ENCODE measurements around the gene SMIM31. TPM values are rescaled to one million over a fixed set of nuclear protein-coding genes. Genes with fewer than 3 reads are reported as not detected.

The SMIM31 gene
- total RNA-seq, 1 experiment from 2014 or later: not detected

- Histone ChIP-seq H2BK5ac (ENCODE audit: insufficient read length, low read length) (no peak overlapping the region), H2AFZ (ENCODE audit: low read length) (no peak overlapping the region), H4K20me1 (ENCODE audit: control insufficient read depth, insufficient read depth, insufficient read length) (no peaks in the 10 kb centered on the region), H3K18ac (ENCODE audit: insufficient read length, low read depth, low read length) (no peak overlapping the region), H3K9me3 (ENCODE audit: control insufficient read depth, low read depth, low read length) (no peaks in the 10 kb centered on the region), H2AK5ac (ENCODE audit: insufficient read length, low read length) (no peak overlapping the region), H3K23me2 (ENCODE audit: insufficient read length, low read depth, low read length, poor library complexity, severe bottlenecking) (no peaks in the 10 kb centered on the region), H4K5ac (ENCODE audit: insufficient read length, low read depth, low read length) (no peak overlapping the region), H3K4ac (ENCODE audit: low read depth, low read length) (no peak overlapping the region), H2BK20ac (ENCODE audit: low read depth, low read length, poor library complexity, severe bottlenecking) (no peak overlapping the region), H4K91ac (ENCODE audit: insufficient read length, low read depth, low read length) (no peak overlapping the region), H3K23ac (ENCODE audit: insufficient read length, low read depth, low read length) (no peak overlapping the region), H2BK15ac (ENCODE audit: low read depth, low read length) (no peak overlapping the region), H2BK120ac (ENCODE audit: low read depth, low read length, poor library complexity, severe bottlenecking) (no peak overlapping the region), H3T11ph (ENCODE audit: low read length) (no peak overlapping the region), H3K27me3 (ENCODE audit: insufficient read depth, low read length) (no peaks in the 10 kb centered on the region), H3K9ac (ENCODE audit: extremely low read depth, insufficient read length, low read length) (no peak overlapping the region), H3K4me1 (ENCODE audit: insufficient read depth, low read length) (peaks cover 4% of the 10 kb centered on the region; the same call in 1 of the 2 replicates), H3K79me2 (ENCODE audit: insufficient read depth, low read length) (no peaks in the 10 kb centered on the region), H2BK12ac (ENCODE audit: insufficient read length, low read depth, low read length) (no peak overlapping the region), H3K14ac (ENCODE audit: insufficient read depth, low read length) (no peak overlapping the region), H3K79me1 (ENCODE audit: insufficient read depth, low read depth, low read length, poor library complexity, severe bottlenecking) (no peaks in the 10 kb centered on the region), H4K8ac (replicated peaks; ENCODE audit: insufficient read length, low read depth, low read length) (no peak overlapping the region), H3K4me2 (ENCODE audit: insufficient read depth, insufficient read length, low read length) (no peak overlapping the region), H3K27ac (ENCODE audit: insufficient read length, low read depth, low read length) (no peak overlapping the region), H3K56ac (ENCODE audit: insufficient read length, low read depth, low read length) (no peak overlapping the region)
- H3K36me3 Mint-ChIP-seq (ENCODE audit: insufficient read depth in 1 of 3, low read depth in 3 of 3): no peaks in the 10 kb centered on the region
- no peak for DNase-seq
- H3K4me1 Mint-ChIP-seq: peaks cover 38 to 39% of the 10 kb centered on the region in 2 experiments
- H3K4me3 Mint-ChIP-seq: no peak overlapping the region
- no peaks in the 10 kb centered on the region for H3K27me3 Mint-ChIP-seq (ENCODE audit: low read depth)
- no peaks in the 10 kb centered on the region for H3K9me3 Mint-ChIP-seq
- peak overlapping the region in 1 of 3 experiments; percentile 36; a peak in 1 of 7 replicates for H3K27ac Mint-ChIP-seq
- no peak for TF ChIP-seq CTCF (conservative IDR thresholded peaks at IDR 0.05)
- WGBS (ENCODE audit: extremely low coverage, insufficient read length, low lambda C conversion rate): no CpG with 5 or more reads among the region's 2 CpGs
These were observed 59.6 kb downstream of the SMIM31 start for GRCh38 chr4:164813554-164813953.
